HK-2 (cell line): ENCODE results near the gene HAND2.

Experiments
- DNase-seq: peaks from one replicate; pipeline ENCODE4 v3.0.0-alpha.2; 2018; ENCODE audit not compliant: unreplicated experiment

HAND2 gene

DNA sequence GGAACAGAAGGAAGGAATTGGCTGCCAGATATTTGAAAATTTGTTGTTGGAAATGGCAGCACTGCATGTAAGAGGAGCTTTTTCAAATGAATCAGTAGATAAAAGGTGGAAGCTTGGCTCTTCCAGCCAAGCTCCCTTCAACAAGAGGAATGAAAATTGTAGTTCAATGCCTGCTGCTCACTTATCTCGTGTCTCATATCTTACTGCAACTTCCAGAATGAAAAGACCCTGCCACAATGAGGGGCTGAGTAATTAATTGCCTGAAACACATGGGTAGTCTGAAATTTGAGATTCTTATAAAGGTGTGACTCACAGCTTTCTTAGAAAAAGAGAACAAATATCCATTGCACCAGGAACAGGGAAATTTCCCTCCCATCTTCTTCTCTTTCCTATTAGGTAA lies 53.0 kb downstream of the HAND2 start:
- DNase-seq = no peak
